ENCODE measurements around the gene SLC22A16.
A peak's percentile ranks its signal among the peaks of the same experiment; 100 is the strongest.
"Not testable (repeated sequence)": the region's sequence is repeated elsewhere in the genome, so short reads cannot be mapped to it uniquely, and the experiment has no call there.

Gene SLC22A16, protein sequence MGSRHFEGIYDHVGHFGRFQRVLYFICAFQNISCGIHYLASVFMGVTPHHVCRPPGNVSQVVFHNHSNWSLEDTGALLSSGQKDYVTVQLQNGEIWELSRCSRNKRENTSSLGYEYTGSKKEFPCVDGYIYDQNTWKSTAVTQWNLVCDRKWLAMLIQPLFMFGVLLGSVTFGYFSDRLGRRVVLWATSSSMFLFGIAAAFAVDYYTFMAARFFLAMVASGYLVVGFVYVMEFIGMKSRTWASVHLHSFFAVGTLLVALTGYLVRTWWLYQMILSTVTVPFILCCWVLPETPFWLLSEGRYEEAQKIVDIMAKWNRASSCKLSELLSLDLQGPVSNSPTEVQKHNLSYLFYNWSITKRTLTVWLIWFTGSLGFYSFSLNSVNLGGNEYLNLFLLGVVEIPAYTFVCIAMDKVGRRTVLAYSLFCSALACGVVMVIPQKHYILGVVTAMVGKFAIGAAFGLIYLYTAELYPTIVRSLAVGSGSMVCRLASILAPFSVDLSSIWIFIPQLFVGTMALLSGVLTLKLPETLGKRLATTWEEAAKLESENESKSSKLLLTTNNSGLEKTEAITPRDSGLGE

DNA sequence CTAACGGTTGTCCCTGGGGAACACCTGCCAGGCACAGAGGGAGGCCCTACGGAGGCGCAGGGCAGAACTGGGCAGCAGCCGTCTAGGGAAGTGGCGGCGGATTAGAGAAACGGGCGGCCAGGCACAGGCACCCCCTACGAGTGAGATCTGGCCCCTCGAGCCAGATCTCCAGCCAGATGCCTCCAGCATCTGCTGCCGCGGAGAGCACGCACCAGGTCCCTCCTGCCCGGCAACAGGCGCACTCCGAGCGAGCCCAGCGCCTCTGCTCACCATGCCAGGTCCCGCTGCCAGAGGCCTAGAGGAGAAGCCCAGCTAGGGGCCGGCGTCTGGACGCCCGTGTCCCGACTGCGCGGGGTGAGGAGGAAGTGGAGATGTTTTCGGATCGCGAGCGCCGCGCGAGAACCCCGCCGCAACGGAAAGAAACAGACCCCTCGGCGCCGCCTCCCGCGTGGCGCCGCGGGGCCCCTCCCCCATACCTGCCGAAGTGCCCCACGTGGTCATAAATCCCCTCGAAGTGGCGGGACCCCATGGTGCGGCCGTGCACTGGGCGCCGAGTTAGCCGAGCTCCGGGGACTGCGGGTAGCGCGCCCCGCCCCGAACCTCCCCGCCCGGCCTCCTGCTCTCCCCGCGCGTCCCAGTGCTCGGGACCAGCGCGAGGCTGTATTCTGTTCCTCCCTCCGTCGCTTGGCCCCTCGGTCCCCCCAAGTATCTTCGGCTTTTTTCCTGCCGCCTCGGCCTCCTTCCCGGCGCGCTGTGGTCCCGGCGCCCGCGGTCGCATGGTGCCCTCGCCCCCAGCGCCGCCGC, at the start of gene SLC22A16:
TSS of gene SLC22A16 (minus strand) at position 568 of the 804 bp plus-strand sequence. CDS start at position 529, 39 bp downstream.
- no peak for DNase-seq

DNA sequence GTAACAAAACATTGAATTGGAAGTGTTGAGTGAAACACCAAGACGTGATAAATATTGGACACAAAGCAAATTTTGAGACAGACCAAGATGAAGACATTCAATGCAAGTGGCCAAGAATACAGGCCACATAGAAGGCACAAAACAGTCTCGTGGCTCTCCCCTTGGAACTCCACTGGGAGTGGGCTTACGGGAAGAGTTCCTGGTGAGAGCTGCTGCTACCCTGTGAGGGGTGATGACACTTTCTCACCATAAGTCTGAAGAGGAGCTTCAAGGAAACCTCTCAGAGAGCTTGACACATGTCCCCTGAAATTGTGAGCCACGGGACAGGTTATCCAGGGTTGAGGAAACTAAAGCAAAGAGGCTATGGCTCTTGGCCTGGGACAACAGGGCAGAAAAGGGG, 48.6 kb upstream of the SLC22A16 start:
- no peak for DNase-seq

DNA sequence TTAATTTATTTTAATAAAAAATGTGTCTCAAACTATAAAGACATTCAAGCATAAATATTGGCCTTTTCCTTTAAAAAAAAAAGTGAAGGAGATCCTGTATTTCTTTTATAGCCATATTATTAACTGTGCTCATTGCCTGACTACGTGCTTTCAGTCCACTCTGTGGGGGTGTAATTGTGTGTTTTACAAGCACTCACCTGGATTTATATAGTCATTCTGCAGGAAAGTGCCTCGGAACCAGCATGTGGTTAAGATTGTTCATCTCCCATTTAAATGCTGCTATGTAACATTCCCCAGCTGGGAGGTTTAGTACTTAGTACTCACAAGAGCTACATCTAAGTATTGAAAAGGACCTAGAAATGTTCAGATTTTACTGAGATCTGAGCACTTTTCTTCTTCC, 47.9 kb upstream of the SLC22A16 start:
- peak; percentile 75 for DNase-seq

DNA sequence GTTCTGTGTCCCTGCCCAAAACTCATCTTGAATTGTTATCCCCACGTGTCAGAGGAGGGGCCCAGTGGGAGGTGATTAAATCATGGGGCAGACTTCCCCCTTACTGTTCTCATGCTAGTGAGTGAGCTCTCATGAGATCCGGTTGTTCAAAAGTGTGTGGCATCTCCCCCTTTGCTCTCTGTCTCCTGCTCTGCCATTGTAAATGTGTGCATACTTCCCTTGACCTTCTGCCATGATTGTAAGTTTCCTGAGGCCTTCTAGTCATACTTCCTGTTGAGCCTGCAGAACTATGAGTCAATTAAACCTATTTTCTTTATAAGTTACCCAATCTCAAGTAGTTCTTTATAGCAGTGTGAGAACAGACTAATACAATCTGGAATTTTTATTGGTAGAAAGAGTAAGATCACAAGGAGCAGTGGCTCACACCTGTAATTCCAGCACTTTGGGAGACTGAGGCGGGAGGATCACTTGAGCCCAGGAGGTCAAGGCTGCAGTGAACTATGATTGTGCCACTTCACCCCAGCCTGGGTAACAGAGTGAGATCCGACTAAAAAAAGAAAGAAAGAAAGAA, 47.1 kb upstream of the SLC22A16 start:
- DNase-seq: no peak

DNA sequence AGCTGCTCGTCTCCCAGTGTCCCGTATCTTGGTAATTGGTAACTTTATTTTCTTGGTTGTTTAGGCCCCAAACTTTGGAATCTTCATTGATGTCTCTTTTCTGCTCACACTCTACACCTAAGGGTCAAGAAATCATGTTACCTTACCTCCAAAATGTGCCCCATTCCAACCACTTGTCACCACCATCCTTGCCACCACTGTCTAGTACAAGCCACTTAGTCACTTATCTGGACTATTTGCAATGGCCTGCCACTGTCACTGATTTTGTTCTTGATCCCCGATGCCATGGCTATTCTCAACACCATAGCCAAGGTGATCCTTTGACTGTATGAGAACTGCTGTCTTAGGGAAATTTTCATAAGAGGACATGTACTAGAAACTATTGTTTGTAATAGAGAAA, 46.0 kb upstream of the SLC22A16 start:
- no peak for DNase-seq

DNA sequence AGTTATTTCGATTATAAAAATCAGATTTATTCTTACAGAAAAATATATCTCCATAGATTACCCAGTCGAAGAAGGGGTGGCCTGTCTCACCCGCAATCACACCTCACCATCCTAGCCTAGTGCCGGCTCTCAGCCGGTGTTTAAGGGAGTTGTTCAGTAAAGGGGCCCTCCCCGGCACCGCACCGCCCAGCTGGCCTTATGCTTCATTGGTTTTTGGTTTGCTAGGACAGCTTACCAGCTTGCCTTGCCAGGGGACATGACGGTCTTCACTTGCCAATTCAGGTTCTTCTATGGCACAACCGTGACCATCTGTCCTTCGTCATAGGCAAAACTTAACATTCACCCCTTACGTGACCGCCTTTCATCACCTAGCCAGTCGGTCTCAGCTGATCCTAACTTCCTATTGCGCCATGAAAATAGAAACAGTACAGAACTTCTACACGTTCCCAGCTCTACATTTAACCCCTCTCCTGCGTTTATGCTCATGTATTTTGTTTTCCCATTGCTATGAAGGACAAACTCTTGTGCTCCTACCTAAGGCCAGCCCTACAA, 44.7 kb upstream of the SLC22A16 start:
- DNase-seq: no peak

DNA sequence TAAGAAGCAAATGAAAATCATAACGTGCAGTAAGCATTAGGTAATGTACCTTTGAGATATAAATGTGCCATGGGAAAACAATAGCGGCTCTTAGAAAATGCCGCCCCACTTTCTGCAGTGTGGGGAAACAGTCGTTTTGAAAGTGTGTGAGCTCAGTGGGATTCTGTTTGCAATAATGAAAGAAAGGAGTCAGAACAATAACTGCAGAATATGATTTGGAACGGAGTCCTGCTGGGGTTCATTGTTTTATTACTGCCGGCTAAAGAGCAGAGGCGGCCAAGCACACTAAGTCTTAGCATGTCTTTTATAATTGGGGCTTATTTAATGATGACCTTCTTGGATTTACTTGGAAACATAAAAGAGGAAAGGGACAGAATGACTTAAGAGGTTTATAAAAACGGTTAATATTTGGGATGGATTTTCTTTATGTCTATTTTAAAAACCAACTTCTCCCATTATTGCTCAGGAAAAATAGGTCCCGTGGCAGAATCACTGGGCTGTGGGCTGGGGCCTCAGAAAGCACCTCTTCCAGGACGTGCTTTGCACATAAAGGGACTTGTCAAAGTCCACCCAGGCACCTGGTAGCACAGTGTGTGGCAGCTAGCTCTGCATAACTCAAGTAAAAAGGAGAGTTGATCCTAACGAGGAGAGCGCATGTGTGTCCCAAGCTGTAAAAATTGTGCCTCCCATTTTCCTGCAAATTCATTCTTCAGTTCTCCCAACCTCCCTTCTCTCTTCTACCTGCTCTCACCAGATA, 44.0 kb upstream of the SLC22A16 start:
- peak; percentile 74 for DNase-seq

DNA sequence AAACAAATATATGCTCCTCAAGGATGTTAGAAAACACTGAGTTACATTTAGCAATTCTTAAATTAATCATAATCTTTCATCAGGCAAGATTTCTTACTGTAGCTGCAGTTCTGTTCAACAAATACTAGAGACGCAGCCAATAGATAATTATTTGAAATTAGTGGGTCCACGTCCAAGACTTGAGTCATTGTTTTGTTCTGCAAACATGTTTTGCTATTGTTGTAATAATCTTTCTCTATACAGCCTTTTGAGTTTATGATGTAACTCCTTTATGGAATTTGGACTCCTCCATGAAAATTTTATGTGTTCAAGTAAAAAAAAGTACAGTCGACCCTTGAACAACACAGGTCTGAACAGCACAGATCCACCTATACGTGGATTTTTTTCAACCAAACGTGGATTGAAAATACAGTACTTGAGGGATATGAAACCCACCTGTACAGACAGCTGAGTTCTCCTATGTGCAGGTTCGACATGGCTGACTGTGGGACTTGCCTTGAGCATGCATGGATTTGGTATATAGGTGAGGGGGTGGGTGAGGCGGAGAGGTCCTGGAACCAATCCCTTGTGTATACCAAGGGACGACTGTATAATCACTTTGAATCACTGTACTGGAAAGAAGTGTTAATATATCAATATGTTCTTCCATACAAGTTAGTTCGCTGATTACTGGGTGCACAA, 41.3 kb upstream of the SLC22A16 start:
- DNase-seq: peak; percentile 4

DNA sequence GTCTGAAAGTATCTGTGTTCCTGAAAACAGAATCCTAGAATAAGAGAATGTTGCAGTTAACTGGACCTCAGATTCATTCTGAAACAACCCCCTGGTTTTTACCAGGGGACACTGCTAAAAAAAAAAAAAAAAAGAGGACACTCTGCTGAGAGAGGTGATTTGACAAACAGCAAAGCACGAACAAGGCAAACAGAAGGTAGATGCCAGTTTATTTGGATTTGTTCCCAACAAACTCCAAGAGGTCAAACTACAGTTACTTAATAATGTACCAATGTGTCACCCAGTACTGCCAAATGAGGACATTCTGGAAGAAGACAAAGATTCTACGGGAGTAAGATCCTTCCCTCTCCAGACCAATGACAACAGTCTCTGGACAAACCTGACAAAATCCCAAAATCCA, 40.6 kb upstream of the SLC22A16 start:
- no peak for DNase-seq

DNA sequence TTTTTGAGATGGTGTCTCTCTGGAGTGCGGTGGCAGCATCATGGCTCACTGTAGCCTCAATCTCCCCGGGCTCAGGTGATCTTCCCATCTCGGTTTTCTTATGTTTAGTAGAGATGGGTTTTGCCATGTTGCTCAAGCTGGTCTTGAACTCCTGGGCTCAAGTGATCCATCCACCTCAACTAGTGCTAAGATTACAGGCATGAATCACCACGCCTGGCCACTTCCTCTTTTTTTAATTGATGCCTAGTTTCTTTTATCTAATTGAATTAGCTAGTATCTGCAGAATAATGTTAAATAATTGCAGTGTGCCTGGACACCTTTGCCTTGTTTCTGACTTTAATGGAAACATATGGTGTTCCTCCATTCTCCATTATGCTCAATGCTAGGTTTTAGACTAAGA, 38.4 kb upstream of the SLC22A16 start:
- no peak for DNase-seq

DNA sequence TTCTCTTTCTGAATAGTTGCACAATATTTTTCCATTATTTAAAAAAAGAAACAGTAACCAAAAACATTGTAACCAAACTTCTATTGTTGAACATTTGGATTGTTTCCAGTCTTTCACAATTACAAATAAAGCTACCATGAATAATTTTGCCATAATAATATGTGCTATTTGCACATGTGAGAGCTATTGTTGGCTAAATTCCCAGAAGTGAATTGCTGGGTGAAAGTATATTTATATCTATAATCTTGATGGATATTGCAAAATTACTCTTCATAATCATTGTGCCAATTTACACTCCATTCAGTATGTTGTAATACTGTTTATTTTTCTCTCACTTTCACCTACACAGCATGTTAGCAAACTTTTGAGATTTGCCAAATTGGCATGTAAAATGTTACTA, 36.6 kb upstream of the SLC22A16 start:
- peak; percentile 23 for DNase-seq

DNA sequence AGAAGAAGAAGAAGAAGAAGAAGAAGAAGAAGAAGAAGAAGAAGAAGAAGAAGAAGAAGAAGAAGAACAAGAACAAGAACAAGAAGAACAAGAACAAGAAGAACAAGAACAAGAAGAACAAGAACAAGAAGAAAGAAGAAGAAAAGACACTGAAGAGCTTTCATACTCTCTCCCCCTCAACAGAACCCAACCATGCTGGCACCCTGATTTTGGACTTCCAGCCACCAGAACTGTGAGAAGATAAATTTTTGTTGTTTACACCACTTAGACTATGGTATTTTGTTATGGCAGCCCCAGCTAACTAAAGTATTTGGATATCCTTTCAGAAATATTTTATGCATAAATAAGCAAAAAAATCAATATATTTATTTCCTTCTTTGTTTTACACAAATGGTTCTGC, 36.1 kb upstream of the SLC22A16 start:
- not testable (repeated sequence) for DNase-seq

DNA sequence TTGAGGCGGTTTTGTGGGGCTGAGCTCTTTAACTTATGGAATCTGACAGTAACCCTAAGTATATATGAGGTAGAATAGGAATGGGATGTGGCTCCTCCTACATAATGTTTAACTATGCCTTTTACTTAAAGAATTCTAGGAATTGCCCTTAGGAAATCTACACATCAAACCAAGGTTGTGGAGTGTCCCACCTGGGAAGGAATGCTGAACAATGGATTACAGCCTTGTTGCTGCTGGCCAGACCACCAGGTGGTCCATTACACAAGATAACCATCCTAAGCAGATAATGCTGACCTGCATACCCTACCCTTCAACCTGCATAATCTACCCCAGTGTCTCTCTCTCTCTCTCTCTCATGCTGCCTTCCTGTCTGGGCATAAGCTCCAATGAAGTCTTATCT, 35.0 kb upstream of the SLC22A16 start:
- DNase-seq: no peak

DNA sequence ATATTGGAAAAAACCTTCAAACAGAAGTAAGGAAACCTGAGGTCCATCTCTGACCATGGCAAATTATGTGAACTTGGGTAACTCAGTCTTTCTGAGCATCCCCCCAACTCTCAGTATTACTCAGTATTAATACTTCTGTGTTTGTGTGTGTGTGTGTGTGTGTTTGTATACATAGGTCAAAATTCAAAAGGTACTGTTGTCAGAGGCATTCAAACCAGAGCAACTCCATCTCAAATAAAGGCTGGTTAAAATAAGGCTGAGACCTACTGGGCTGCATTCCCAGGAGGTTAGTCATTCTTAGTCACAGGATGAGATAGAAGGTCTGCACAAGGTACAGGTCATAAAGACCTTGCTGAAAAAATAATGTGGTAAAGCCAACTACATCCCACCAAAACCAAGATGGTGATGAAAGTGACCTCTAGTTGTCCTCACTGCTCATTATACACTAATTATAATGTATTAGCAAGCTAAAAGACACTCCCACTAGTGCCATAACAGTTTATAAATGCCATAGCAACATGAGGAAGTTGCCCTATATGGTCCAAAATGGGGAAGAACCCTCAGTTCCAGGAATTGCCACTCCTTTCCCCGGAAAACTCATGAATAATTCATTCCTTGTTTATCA, 33.3 kb upstream of the SLC22A16 start:
- no peak for DNase-seq

DNA sequence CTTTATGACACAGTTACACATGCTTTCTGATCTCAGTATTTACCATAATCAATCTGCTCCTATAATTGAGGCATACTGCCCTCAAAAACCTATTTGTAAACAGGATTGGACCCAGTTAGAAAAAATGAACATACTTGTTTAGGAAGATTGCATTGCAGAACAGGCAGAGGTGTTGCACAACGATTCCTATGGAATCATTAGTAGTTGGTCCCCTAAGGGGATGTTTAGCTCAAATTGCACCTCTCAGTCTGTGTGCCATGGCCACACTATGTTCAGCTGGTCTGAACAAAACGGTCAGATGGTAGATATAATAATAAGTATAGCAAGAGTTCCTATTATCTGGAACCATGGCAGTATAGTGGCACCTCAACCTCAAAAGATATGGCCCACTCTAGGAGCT, 28.5 kb upstream of the SLC22A16 start:
- not testable (repeated sequence) for DNase-seq

DNA sequence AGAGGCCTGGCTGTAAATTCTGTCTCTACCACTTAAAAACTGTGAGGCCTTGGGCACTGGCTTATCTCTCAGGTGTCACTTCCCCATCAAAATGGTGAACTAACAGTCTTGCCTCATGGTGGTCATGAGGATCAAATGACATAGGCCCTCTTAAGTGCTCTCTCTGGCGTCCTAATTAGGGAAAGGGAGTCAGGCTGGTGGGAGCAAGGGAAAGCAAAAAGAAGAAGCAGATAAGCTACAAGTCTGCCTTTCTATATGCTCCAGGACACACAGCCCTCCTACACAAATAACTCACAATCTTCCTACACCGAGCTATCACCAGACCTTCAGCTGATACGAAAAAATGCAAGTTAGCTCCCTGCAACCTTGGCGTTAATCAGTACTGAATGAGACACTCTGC, 19.5 kb upstream of the SLC22A16 start:
- DNase-seq: no peak

DNA sequence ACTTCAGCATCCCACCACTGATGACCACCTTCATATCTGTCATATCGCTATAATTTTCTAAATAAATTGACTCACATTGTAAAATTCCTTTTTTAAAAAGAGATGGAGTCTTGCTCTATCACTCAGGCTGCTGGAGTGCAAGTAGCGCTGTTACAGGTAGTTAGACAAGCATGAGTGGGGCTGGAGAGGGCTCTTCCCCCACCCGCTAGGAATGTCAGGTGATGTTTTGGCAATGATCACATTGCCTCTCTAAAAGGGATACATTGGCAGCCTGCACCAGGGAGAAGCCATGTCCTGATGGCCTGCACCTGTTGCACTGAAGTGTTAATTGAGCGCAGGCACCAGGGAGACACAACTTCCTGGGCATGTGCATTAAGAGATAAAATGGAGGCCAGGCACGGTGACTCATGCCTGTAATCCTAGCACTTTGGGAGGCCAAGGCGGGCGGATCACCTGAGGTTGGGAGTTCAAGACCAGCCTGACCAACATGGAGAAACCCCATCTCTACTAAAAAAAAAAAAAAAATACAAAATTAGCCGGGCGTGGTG, 16.9 kb upstream of the SLC22A16 start:
- DNase-seq: no peak

DNA sequence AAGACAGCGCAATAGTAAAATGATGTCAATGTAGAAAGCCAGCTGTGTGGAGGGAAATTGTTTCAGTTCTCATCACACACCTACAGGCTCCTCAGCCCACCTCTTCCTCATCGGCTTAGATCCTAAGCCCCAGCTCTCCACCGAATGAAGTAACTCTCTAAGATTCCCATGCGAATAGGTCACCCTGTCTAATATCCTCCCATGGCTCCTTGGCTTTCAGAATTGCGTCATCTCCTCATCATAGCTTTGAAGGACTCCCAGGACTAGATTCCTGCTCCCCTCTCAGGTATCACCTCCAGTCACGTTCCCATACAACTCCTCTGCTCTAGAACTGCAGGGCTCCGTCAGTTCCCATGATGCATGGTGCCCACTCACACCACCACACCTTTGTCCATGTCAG, 16.2 kb upstream of the SLC22A16 start:
- DNase-seq: no peak

DNA sequence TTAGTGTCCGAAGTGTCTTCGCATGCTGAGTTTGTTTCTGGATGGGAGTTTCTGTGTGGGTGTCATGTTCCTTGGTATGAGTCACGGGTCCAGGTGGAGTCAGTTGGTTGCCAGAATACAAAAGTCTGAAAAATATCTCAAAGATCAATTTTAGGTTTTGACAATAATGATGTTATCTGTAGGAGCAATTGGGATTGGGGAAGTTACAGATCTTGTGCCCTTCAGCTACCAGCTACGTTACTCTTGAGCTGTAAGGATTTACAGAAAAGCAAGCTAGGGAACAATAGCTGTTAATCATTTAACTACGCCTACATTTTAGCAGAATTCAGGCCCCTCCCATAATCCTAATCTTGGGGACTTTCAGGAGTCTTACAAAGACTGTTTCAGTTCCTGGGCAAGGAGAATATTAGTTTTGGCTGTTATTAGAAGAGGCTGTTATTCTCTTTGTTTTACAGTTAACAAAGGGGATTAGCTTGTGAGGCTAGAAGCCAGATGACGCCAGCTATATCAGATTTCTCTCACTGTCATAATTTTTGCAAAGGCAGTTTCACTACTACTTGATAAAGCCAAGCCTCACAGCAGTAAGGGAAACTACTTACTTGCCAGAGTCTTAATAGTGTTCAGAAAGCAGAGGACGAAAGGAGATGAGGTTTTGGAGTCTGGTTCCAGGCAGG, 15.4 kb upstream of the SLC22A16 start:
- DNase-seq: no peak

DNA sequence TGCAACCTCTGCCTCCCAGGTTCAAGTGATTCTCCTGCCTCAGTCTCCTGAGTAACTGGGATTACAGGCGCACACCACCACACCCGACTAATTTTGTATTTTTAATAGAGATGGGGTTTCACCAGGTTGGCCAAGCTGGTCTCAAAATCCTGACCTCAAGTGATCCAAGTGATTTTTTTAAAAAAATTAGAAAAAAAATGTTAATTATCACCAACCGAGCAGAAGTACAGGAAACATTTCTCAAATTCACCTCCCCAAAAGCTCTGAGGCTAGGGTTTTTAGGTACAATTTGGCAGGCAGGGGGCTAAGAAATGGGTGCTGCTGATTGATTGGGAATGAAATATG, 14.9 kb upstream of the SLC22A16 start:
- no peak for DNase-seq

DNA sequence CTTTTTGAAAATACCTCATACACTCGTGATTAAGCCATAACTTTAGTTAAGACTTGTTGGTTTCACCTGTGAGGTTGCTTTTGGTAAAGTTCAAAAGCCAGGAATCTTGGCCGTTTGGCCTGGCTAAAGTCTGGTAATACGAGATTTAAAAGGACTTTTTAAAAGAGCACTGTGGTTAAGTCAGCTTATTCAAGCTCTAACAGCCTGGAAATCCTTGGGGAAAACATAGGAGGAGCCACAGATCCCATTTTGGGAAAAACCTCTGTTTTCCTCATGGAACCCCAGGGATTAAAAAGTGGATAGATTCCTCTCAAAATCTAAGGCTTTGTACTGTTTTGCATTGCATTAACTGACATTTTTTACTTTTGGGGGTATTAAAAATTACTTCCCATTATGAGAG, 13.7 kb upstream of the SLC22A16 start:
- no peak for DNase-seq
